Measurements from ENCODE around the gene DRAM1.

- no peak for TF ChIP-seq CTCF (IDR thresholded peaks at IDR 0.05; ENCODE audit: low read depth, low read length, poor library complexity, severe bottlenecking)
- no peak for TF ChIP-seq EZH2phosphoT487 (IDR thresholded peaks at IDR 0.05; ENCODE audit: borderline replicate concordance, low read length)
Measured at GRCh38 chr12:101906226-101906625, 28.8 kb downstream of the DRAM1 start.
